Transverse colon (tissue), 3 donors: ENCODE measurements around the gene THSD4.

ENCODE experiments used
- POLR2A ChIP-seq: fragments of 450-650 bp; IDR thresholded peaks from one replicate; pipeline ENCODE4 v1.6.1; 2016; ENCODE audit warnings: antibody characterized with exemption, mild to moderate bottlenecking, moderate library complexity
- TF ChIP-seq, protein P1 (sequence below), 5 experiments: fragments of 200-600 bp in 3 of 5; fragments of 450-650 bp in 2 of 5; sonication (generic) in 3 of 5; IDR thresholded peaks; 1 replicate in 2 of 5; 2 replicates in 3 of 5; pipeline ENCODE4 v1.5.1; 2016 to 2017; ENCODE audit warnings: antibody characterized with exemption in 5 of 5, inconsistent platforms in 3 of 5, mild to moderate bottlenecking in 2 of 5, moderate library complexity in 1 of 5

GRCh38 chr15:71674354-71674753, 559.1 kb downstream of the THSD4 start:
- TF ChIP-seq, protein P1, sequence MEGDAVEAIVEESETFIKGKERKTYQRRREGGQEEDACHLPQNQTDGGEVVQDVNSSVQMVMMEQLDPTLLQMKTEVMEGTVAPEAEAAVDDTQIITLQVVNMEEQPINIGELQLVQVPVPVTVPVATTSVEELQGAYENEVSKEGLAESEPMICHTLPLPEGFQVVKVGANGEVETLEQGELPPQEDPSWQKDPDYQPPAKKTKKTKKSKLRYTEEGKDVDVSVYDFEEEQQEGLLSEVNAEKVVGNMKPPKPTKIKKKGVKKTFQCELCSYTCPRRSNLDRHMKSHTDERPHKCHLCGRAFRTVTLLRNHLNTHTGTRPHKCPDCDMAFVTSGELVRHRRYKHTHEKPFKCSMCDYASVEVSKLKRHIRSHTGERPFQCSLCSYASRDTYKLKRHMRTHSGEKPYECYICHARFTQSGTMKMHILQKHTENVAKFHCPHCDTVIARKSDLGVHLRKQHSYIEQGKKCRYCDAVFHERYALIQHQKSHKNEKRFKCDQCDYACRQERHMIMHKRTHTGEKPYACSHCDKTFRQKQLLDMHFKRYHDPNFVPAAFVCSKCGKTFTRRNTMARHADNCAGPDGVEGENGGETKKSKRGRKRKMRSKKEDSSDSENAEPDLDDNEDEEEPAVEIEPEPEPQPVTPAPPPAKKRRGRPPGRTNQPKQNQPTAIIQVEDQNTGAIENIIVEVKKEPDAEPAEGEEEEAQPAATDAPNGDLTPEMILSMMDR (IDR thresholded peaks at IDR 0.05) = no peak
- no peak for TF ChIP-seq POLR2A
